ENCODE data around the gene RIT1.

The RIT1 gene

DNA sequence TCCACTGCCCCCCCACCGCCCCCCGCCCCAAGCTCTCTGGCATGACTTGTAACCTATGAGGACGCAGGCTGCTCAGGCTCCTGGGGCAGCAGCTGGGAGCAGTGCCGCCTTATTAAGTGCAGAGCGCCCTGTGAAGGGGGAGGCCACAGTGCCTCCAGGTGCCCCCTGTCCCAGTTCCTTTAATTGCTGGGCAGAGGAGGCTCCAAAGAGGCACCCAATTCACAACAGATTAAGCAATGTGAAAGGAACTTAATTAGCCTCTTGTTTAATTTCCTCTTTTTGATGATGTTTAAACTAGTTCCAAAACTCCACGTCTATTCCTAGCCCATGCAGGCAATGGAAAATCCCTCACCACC is 33.3 kb upstream of the RIT1 start:
- H4K8ac ChIP-seq (ENCODE audit: low read depth, low read length): no peak overlapping the region
- no peak for DNase-seq
- no peak overlapping the region for H2AK5ac ChIP-seq (ENCODE audit: low read length)
- no peak overlapping the region for H2BK5ac ChIP-seq (ENCODE audit: low read length)
- H3K36me3 ChIP-seq (ENCODE audit: control insufficient read depth, insufficient read depth, low read length): peaks cover 5% of the 10 kb centered on the region
- H4K5ac ChIP-seq (ENCODE audit: low read length): no peak overlapping the region
- no peak overlapping the region for H3K56ac ChIP-seq (ENCODE audit: low read length)
- no peak overlapping the region for H3K23ac ChIP-seq (ENCODE audit: low read length)
- no peaks in the 10 kb centered on the region for H3K79me1 ChIP-seq (ENCODE audit: low read length)
- no peak overlapping the region for H3K18ac ChIP-seq (ENCODE audit: low read length)
- H3K4ac ChIP-seq (ENCODE audit: low read depth, low read length): no peak overlapping the region
- no peak overlapping the region for H2BK15ac ChIP-seq (replicated peaks; ENCODE audit: low read depth)
- no peak overlapping the region for H3K27ac ChIP-seq (ENCODE audit: low read depth, low read length)
- no peak overlapping the region for H2BK120ac ChIP-seq (ENCODE audit: low read depth, low read length)
- no CpG with 5 or more reads among the region's 6 CpGs for WGBS (ENCODE audit: extremely low coverage, insufficient coverage, low lambda C conversion rate)
- H3K4me1 ChIP-seq (ENCODE audit: control insufficient read depth, low read depth, low read length): peaks cover 5% of the 10 kb centered on the region
- H3K4me3 ChIP-seq (ENCODE audit: low read length): no peak overlapping the region
- H3K27me3 ChIP-seq (ENCODE audit: insufficient read depth, low read length, poor library complexity): no peaks in the 10 kb centered on the region
- no peak overlapping the region for H3K9ac ChIP-seq (ENCODE audit: low read length)
- H3K79me2 ChIP-seq (ENCODE audit: control insufficient read depth, insufficient read depth, low read length): no peaks in the 10 kb centered on the region
- no peak overlapping the region for H3K4me2 ChIP-seq (ENCODE audit: low read length)

DNA sequence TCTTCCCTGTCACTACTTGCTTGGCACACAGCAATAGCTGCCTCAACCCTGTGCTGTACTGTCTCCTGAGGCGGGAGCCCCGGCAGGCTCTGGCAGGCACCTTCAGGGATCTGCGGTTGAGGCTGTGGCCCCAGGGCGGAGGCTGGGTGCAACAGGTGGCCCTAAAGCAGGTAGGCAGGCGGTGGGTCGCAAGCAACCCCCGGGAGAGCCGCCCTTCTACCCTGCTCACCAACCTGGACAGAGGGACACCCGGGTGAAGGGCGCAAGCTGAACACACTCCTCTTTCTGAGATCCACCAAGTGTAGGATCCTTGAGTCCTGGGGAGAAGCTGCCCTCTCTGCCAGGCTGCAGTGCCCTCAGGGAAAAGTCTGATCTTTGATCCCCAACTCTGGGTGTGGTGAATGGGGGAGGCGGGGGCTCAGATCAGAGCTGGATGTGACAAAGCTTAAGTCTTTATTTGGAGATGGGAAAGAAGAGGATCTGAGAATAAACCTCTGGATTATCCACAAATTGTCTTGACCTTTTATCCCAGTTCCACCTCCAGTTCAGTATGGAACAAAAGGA is 31.5 kb upstream of the RIT1 start:
- H3K27ac ChIP-seq (ENCODE audit: low read depth, low read length): no peak overlapping the region
- H3K4me2 ChIP-seq (ENCODE audit: low read length): no peak overlapping the region
- H3K27me3 ChIP-seq (ENCODE audit: insufficient read depth, low read length, poor library complexity): no peaks in the 10 kb centered on the region

DNA sequence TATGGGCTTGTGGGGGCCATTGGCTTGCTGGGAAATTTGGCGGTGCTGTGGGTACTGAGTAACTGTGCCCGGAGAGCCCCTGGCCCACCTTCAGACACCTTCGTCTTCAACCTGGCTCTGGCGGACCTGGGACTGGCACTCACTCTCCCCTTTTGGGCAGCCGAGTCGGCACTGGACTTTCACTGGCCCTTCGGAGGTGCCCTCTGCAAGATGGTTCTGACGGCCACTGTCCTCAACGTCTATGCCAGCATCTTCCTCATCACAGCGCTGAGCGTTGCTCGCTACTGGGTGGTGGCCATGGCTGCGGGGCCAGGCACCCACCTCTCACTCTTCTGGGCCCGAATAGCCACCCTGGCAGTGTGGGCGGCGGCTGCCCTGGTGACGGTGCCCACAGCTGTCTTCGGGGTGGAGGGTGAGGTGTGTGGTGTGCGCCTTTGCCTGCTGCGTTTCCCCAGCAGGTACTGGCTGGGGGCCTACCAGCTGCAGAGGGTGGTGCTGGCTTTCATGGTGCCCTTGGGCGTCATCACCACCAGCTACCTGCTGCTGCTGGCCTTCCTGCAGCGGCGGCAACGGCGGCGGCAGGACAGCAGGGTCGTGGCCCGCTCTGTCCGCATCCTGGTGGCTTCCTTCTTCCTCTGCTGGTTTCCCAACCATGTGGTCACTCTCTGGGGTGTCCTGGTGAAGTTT is 30.8 kb upstream of the RIT1 start:
- Histone ChIP-seq H2BK15ac (replicated peaks; ENCODE audit: low read depth) (no peak overlapping the region), H2AK5ac (ENCODE audit: low read length) (no peak overlapping the region), H4K8ac (ENCODE audit: low read depth, low read length) (no peak overlapping the region), H3K18ac (ENCODE audit: low read length) (no peak overlapping the region), H3K56ac (ENCODE audit: low read length) (no peak overlapping the region), H4K5ac (ENCODE audit: low read length) (no peak overlapping the region), H3K23ac (ENCODE audit: low read length) (no peak overlapping the region), H3K4ac (ENCODE audit: low read depth, low read length) (no peak overlapping the region), H3K36me3 (ENCODE audit: control insufficient read depth, insufficient read depth, low read length) (peaks cover 2% of the 10 kb centered on the region), H3K9ac (ENCODE audit: low read length) (no peak overlapping the region), H3K4me2 (ENCODE audit: low read length) (no peak overlapping the region), H3K79me1 (ENCODE audit: low read length) (no peaks in the 10 kb centered on the region), H3K79me2 (ENCODE audit: control insufficient read depth, insufficient read depth, low read length) (no peaks in the 10 kb centered on the region), H3K4me1 (ENCODE audit: control insufficient read depth, low read depth, low read length) (peaks cover 5% of the 10 kb centered on the region), H2BK5ac (ENCODE audit: low read length) (no peak overlapping the region), H3K4me3 (ENCODE audit: low read length) (no peak overlapping the region), H3K27ac (ENCODE audit: low read depth, low read length) (no peak overlapping the region), H3K27me3 (ENCODE audit: insufficient read depth, low read length, poor library complexity) (no peaks in the 10 kb centered on the region), H2BK120ac (ENCODE audit: low read depth, low read length) (no peak overlapping the region)
- no peak for DNase-seq
- WGBS (ENCODE audit: extremely low coverage, insufficient coverage, low lambda C conversion rate): no CpG with 5 or more reads among the region's 29 CpGs

More for the DNA sequence above, 31.5 kb upstream of the RIT1 start:
- Histone ChIP-seq H3K79me1 (ENCODE audit: low read length) (no peaks in the 10 kb centered on the region), H3K23ac (ENCODE audit: low read length) (peak overlapping the region; percentile 39), H3K4me1 (ENCODE audit: control insufficient read depth, low read depth, low read length) (peaks cover 5% of the 10 kb centered on the region), H2BK120ac (ENCODE audit: low read depth, low read length) (no peak overlapping the region), H3K4ac (ENCODE audit: low read depth, low read length) (no peak overlapping the region), H2BK15ac (replicated peaks; ENCODE audit: low read depth) (no peak overlapping the region), H3K18ac (ENCODE audit: low read length) (no peak overlapping the region), H3K9ac (ENCODE audit: low read length) (no peak overlapping the region), H3K56ac (ENCODE audit: low read length) (no peak overlapping the region), H4K8ac (ENCODE audit: low read depth, low read length) (no peak overlapping the region), H2AK5ac (ENCODE audit: low read length) (no peak overlapping the region), H2BK5ac (ENCODE audit: low read length) (no peak overlapping the region), H3K79me2 (ENCODE audit: control insufficient read depth, insufficient read depth, low read length) (no peaks in the 10 kb centered on the region), H3K4me3 (ENCODE audit: low read length) (no peak overlapping the region), H4K5ac (ENCODE audit: low read length) (no peak overlapping the region), H3K36me3 (ENCODE audit: control insufficient read depth, insufficient read depth, low read length) (peaks cover 5% of the 10 kb centered on the region)
- WGBS (ENCODE audit: extremely low coverage, insufficient coverage, low lambda C conversion rate): no CpG with 5 or more reads among the region's 11 CpGs
- no peak for DNase-seq

DNA sequence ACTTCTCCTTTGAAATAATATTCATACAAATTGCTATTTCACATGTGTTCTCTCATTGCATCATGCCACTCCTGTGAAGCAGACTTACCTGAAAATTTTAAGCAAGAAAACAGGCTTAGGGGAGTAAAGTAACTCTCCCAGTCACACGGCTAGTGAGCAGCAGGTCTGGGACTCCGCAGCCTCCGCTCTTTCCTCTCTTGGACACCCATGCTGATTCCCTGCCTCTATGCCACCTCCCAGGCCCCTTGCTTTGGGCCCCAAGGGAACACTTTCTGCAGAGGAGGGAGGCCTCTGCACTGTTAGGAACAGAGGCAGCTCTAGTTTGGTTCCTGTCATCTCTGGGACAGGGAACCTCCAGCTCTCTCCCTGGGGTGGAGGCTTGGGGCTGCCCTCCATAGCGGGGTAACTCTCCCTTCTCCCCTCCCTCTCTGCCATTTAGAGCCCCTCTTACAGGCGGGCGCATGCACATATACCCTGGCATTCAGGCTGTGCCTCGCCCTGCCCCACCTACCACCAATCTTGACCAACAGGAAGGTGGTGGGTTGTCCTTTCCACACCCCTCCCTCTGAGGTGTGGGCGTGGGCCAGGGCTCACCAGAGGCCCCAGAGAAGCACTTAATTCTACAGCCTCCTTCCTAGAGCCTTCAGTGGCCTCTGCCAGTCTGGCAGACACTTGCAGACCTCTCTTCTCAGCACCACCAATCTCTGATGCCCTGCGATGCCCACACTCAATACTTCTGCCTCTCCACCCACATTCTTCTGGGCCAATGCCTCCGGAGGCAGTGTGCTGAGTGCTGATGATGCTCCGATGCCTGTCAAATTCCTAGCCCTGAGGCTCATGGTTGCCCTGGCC is 30.1 kb upstream of the RIT1 start, which contains the start of gene RXFP4:
RXFP4 (plus strand) TSS at position 646 of the 852 bp plus-strand sequence; CDS start at position 718, 72 bp downstream.
- Histone ChIP-seq H2BK15ac (replicated peaks; ENCODE audit: low read depth) (no peak within 1 kb of the TSS), H3K56ac (ENCODE audit: low read length) (peak within 1 kb of the TSS; percentile 51), H2BK5ac (ENCODE audit: low read length) (no peak within 1 kb of the TSS), H2BK120ac (ENCODE audit: low read depth, low read length) (no peak within 1 kb of the TSS), H3K36me3 (ENCODE audit: control insufficient read depth, insufficient read depth, low read length) (no peaks in the 10 kb centered on the region), H4K5ac (ENCODE audit: low read length) (no peak within 1 kb of the TSS), H3K4me3 (ENCODE audit: low read length) (no peak within 1 kb of the TSS), H3K27ac (ENCODE audit: low read depth, low read length) (no peak within 1 kb of the TSS), H3K4me1 (ENCODE audit: control insufficient read depth, low read depth, low read length) (peaks cover 3% of the 10 kb centered on the region), H4K8ac (ENCODE audit: low read depth, low read length) (no peak within 1 kb of the TSS), H3K9ac (ENCODE audit: low read length) (no peak within 1 kb of the TSS), H3K4me2 (ENCODE audit: low read length) (no peak within 1 kb of the TSS), H3K27me3 (ENCODE audit: insufficient read depth, low read length, poor library complexity) (no peaks in the 10 kb centered on the region), H3K18ac (ENCODE audit: low read length) (no peak within 1 kb of the TSS), H3K79me2 (ENCODE audit: control insufficient read depth, insufficient read depth, low read length) (no peaks in the 10 kb centered on the region), H3K23ac (ENCODE audit: low read length) (no peak within 1 kb of the TSS), H3K79me1 (ENCODE audit: low read length) (no peaks in the 10 kb centered on the region), H3K4ac (ENCODE audit: low read depth, low read length) (no peak within 1 kb of the TSS), H2AK5ac (ENCODE audit: low read length) (no peak within 1 kb of the TSS)
- DNase-seq: no peak
- whole genome bisulfite sequencing (ENCODE audit: extremely low coverage, insufficient coverage, low lambda C conversion rate): no CpG with 5 or more reads among the region's 11 CpGs

DNA sequence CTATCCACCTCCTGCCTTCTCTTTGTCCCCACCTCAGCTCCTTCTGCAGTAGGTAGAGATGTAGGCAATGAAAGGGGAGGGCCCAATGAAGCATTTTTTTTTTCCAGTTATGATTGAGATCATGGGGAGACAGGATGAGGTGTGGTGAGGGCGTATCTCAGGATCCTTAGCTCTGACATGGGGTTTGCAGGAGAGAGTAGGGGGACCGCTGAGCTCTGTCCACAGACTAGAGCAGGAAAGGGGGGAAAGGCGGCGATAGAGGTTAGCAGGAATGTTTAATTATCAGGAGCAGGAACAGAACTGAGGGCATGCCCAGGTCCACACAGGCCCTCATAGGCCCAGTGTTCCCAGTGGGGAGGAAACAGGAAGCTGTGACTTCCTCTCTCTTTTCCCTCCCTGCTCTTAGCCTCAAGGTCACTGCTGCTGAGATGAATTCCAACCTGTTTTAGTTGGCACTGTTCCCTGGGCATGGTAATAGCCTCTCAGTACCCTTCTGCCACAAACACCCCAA is 29.4 kb upstream of the RIT1 start:
- Histone ChIP-seq H3K4me3 (ENCODE audit: low read length) (no peak overlapping the region), H3K79me1 (ENCODE audit: low read length) (no peaks in the 10 kb centered on the region), H4K5ac (ENCODE audit: low read length) (no peak overlapping the region), H4K8ac (ENCODE audit: low read depth, low read length) (no peak overlapping the region), H3K79me2 (ENCODE audit: control insufficient read depth, insufficient read depth, low read length) (no peaks in the 10 kb centered on the region), H3K4me1 (ENCODE audit: control insufficient read depth, low read depth, low read length) (no peaks in the 10 kb centered on the region), H2BK5ac (ENCODE audit: low read length) (no peak overlapping the region), H2BK15ac (replicated peaks; ENCODE audit: low read depth) (no peak overlapping the region), H3K27ac (ENCODE audit: low read depth, low read length) (no peak overlapping the region), H3K36me3 (ENCODE audit: control insufficient read depth, insufficient read depth, low read length) (no peaks in the 10 kb centered on the region), H3K27me3 (ENCODE audit: insufficient read depth, low read length, poor library complexity) (no peaks in the 10 kb centered on the region), H3K4me2 (ENCODE audit: low read length) (no peak overlapping the region), H3K23ac (ENCODE audit: low read length) (no peak overlapping the region), H3K18ac (ENCODE audit: low read length) (no peak overlapping the region), H3K9ac (ENCODE audit: low read length) (no peak overlapping the region), H3K4ac (ENCODE audit: low read depth, low read length) (no peak overlapping the region), H3K56ac (ENCODE audit: low read length) (peak overlapping the region; percentile 51), H2BK120ac (ENCODE audit: low read depth, low read length) (no peak overlapping the region), H2AK5ac (ENCODE audit: low read length) (no peak overlapping the region)
- DNase-seq: no peak
- WGBS (ENCODE audit: extremely low coverage, insufficient coverage, low lambda C conversion rate): no CpG with 5 or more reads among the region's 4 CpGs

Data from mesendoderm (in vitro differentiated cells).